ENCODE results near the gene IL27RA.

Gene IL27RA

GRCh38 chr19:14091813-14092462 is 60.4 kb downstream of the IL27RA start:
- H3K4me1 ChIP-seq (ENCODE audit: insufficient read depth, low read length, poor library complexity, severe bottlenecking): peaks cover 17% of the 10 kb centered on the region
- no peaks in the 10 kb centered on the region for H3K9me2 ChIP-seq (replicated peaks; ENCODE audit: low read depth, low read length)
- TF ChIP-seq, protein P1, sequence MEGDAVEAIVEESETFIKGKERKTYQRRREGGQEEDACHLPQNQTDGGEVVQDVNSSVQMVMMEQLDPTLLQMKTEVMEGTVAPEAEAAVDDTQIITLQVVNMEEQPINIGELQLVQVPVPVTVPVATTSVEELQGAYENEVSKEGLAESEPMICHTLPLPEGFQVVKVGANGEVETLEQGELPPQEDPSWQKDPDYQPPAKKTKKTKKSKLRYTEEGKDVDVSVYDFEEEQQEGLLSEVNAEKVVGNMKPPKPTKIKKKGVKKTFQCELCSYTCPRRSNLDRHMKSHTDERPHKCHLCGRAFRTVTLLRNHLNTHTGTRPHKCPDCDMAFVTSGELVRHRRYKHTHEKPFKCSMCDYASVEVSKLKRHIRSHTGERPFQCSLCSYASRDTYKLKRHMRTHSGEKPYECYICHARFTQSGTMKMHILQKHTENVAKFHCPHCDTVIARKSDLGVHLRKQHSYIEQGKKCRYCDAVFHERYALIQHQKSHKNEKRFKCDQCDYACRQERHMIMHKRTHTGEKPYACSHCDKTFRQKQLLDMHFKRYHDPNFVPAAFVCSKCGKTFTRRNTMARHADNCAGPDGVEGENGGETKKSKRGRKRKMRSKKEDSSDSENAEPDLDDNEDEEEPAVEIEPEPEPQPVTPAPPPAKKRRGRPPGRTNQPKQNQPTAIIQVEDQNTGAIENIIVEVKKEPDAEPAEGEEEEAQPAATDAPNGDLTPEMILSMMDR (conservative IDR thresholded peaks at IDR 0.05; ENCODE audit: low read length): no peak
- no peak for TF ChIP-seq EZH2phosphoT487 (IDR thresholded peaks at IDR 0.05; ENCODE audit: borderline replicate concordance)
- peaks cover 17% of the 10 kb centered on the region; the same call in 1 of the 2 replicates for H3K79me2 ChIP-seq (ENCODE audit: insufficient read depth, low read length)
- H3K9ac ChIP-seq (ENCODE audit: low read depth, low read length, poor library complexity, severe bottlenecking): peak overlapping the region; percentile 72
- H3K4me3 ChIP-seq (ENCODE audit: low read length, poor library complexity, severe bottlenecking): peak overlapping the region; percentile 82
- H3K4me2 ChIP-seq (ENCODE audit: low read depth, low read length, poor library complexity, severe bottlenecking): peak overlapping the region; percentile 91
- H3K27me3 ChIP-seq (ENCODE audit: insufficient read depth, low read length, poor library complexity, severe bottlenecking): no peaks in the 10 kb centered on the region
- no peaks in the 10 kb centered on the region; the same call in 1 of the 2 replicates for H3K36me3 ChIP-seq (ENCODE audit: insufficient read depth, low read length)
- H2AFZ ChIP-seq (ENCODE audit: low read length): peak overlapping the region; percentile 78
- no peaks in the 10 kb centered on the region for H3K9me3 ChIP-seq (ENCODE audit: insufficient read depth, low read depth, low read length)
- H3F3A ChIP-seq (ENCODE audit: low read depth): no peaks in the 10 kb centered on the region; the same call in 1 of the 2 replicates
- H4K20me1 ChIP-seq (ENCODE audit: insufficient read depth, low read length, poor library complexity, severe bottlenecking): peaks cover 11% of the 10 kb centered on the region

- Histone ChIP-seq H3K4me2 (ENCODE audit: low read depth, low read length, poor library complexity, severe bottlenecking) (no peak overlapping the region), H4K20me1 (ENCODE audit: insufficient read depth, low read length, poor library complexity, severe bottlenecking) (peaks cover 11% of the 10 kb centered on the region), H3K9ac (ENCODE audit: low read depth, low read length, poor library complexity, severe bottlenecking) (no peak overlapping the region), H3K9me3 (ENCODE audit: insufficient read depth, low read depth, low read length) (no peaks in the 10 kb centered on the region), H3K4me3 (ENCODE audit: low read length, poor library complexity, severe bottlenecking) (no peak overlapping the region), H3F3A (ENCODE audit: low read depth) (no peaks in the 10 kb centered on the region), H3K36me3 (ENCODE audit: insufficient read depth, low read length) (no peaks in the 10 kb centered on the region; the same call in 1 of the 2 replicates), H3K9me2 (replicated peaks; ENCODE audit: low read depth, low read length) (no peaks in the 10 kb centered on the region), H3K27me3 (ENCODE audit: insufficient read depth, low read length, poor library complexity, severe bottlenecking) (no peaks in the 10 kb centered on the region), H3K79me2 (ENCODE audit: insufficient read depth, low read length) (peaks cover 17% of the 10 kb centered on the region; the same call in 1 of the 2 replicates), H2AFZ (ENCODE audit: low read length) (no peak overlapping the region), H3K4me1 (ENCODE audit: insufficient read depth, low read length, poor library complexity, severe bottlenecking) (peaks cover 17% of the 10 kb centered on the region)
- no peak for TF ChIP-seq EZH2phosphoT487 (IDR thresholded peaks at IDR 0.05; ENCODE audit: borderline replicate concordance)
These were observed 61.7 kb downstream of the IL27RA start for GRCh38 chr19:14093117-14093823.

GRCh38 chr19:14094854-14095253 is 63.3 kb downstream of the IL27RA start:
- Histone ChIP-seq H3K79me2 (ENCODE audit: insufficient read depth, low read length) (0 out of 2 replicates have a peak, but pooled peaks cover 5% of the 10 kb centered on the region), H4K20me1 (ENCODE audit: insufficient read depth, low read length, poor library complexity, severe bottlenecking) (no peaks in the 10 kb centered on the region), H3K9me2 (replicated peaks; ENCODE audit: low read depth, low read length) (no peaks in the 10 kb centered on the region), H3K9ac (ENCODE audit: low read depth, low read length, poor library complexity, severe bottlenecking) (no peak overlapping the region), H3K27me3 (ENCODE audit: insufficient read depth, low read length, poor library complexity, severe bottlenecking) (no peaks in the 10 kb centered on the region), H3K4me1 (ENCODE audit: insufficient read depth, low read length, poor library complexity, severe bottlenecking) (peaks cover 12% of the 10 kb centered on the region), H3K36me3 (ENCODE audit: insufficient read depth, low read length) (no peaks in the 10 kb centered on the region), H3K4me3 (ENCODE audit: low read length, poor library complexity, severe bottlenecking) (no peak overlapping the region), H3F3A (ENCODE audit: low read depth) (no peaks in the 10 kb centered on the region), H2AFZ (ENCODE audit: low read length) (no peak overlapping the region), H3K4me2 (ENCODE audit: low read depth, low read length, poor library complexity, severe bottlenecking) (no peak overlapping the region), H3K9me3 (ENCODE audit: insufficient read depth, low read depth, low read length) (no peaks in the 10 kb centered on the region)
- TF ChIP-seq, protein P1 (conservative IDR thresholded peaks at IDR 0.05; ENCODE audit: low read length): no peak
- TF ChIP-seq EZH2phosphoT487 (IDR thresholded peaks at IDR 0.05; ENCODE audit: borderline replicate concordance): no peak
